H9 (cell line): ENCODE data around the gene KCTD5. TPM values are rescaled to one million over a fixed set of nuclear protein-coding genes. Genes with fewer than 3 reads are reported as not detected.
A peak's percentile ranks its signal among the peaks of the same experiment; 100 is the strongest.

Experiments
- DNase-seq: peaks from one replicate; pipeline ENCODE4 v3.0.0-alpha.2; 2017
- H2AFZ ChIP-seq: one replicate; pipeline ENCODE4 v1.6.1; 2013; ENCODE audit warnings: mild to moderate bottlenecking, low read length, control low read depth, moderate library complexity
- H2AK5ac ChIP-seq: 2 replicates; pipeline ENCODE4 v1.6.1; 2013; ENCODE audit warnings: low read length, control low read depth, mixed read lengths; ENCODE audit not compliant: insufficient read length
- H2BK120ac ChIP-seq: one replicate; pipeline ENCODE4 v1.6.1; 2013; ENCODE audit warnings: low read depth, mild to moderate bottlenecking, low read length, control low read depth, inconsistent platforms; ENCODE audit not compliant: poor library complexity, severe bottlenecking
- H2BK12ac ChIP-seq: 2 replicates; pipeline ENCODE4 v1.6.1; 2013; ENCODE audit warnings: low read length, control low read depth, mixed read lengths, low read depth; ENCODE audit not compliant: insufficient read length
- H2BK15ac ChIP-seq: 2 replicates; pipeline ENCODE4 v1.6.1; 2013; ENCODE audit warnings: low read depth, low read length, control low read depth
- H2BK20ac ChIP-seq: one replicate; pipeline ENCODE4 v1.6.1; 2013; ENCODE audit warnings: low read depth, mild to moderate bottlenecking, low read length, control low read depth, inconsistent platforms; ENCODE audit not compliant: poor library complexity, severe bottlenecking
- H2BK5ac ChIP-seq: 2 replicates; pipeline ENCODE4 v1.6.1; 2013; ENCODE audit warnings: low read length, control low read depth, mixed read lengths; ENCODE audit not compliant: insufficient read length
- H3K14ac ChIP-seq: 2 replicates; pipeline ENCODE4 v1.6.1; 2013; ENCODE audit warnings: low read length, control low read depth; ENCODE audit not compliant: insufficient read depth
- H3K18ac ChIP-seq: 2 replicates; pipeline ENCODE4 v1.6.1; 2013; ENCODE audit warnings: low read depth, mild to moderate bottlenecking, mixed read lengths, low read length, control low read depth; ENCODE audit not compliant: insufficient read length
- H3K23ac ChIP-seq: 2 replicates; pipeline ENCODE4 v1.6.1; 2013; ENCODE audit warnings: low read length, control low read depth, mixed read lengths, low read depth; ENCODE audit not compliant: insufficient read length
- H3K23me2 ChIP-seq: 2 replicates; pipeline ENCODE4 v1.6.1; 2013; ENCODE audit warnings: low read depth, mild to moderate bottlenecking, mixed read lengths, low read length, control low read depth; ENCODE audit not compliant: insufficient read length, poor library complexity, severe bottlenecking
- H3K27ac ChIP-seq: 2 replicates; pipeline ENCODE4 v1.5.1; 2013; ENCODE audit warnings: low read length, control low read depth, mixed read lengths, low read depth; ENCODE audit not compliant: insufficient read length
- H3K27me3 ChIP-seq: 2 replicates; pipeline ENCODE4 v1.6.1; 2013; ENCODE audit warnings: low read length, control low read depth, inconsistent platforms; ENCODE audit not compliant: insufficient read depth
- H3K4ac ChIP-seq: 2 replicates; pipeline ENCODE4 v1.6.1; 2013; ENCODE audit warnings: low read depth, mild to moderate bottlenecking, control low read depth, inconsistent platforms, low read length, moderate library complexity
- H3K4me1 ChIP-seq: 2 replicates; pipeline ENCODE4 v1.6.1; 2013; ENCODE audit warnings: low read length, control low read depth, inconsistent platforms; ENCODE audit not compliant: insufficient read depth
- H3K4me2 ChIP-seq: 2 replicates; pipeline ENCODE4 v1.6.1; 2013; ENCODE audit warnings: low read length, control low read depth, mixed read lengths; ENCODE audit not compliant: insufficient read length, insufficient read depth
- H3K56ac ChIP-seq: 2 replicates; pipeline ENCODE4 v1.6.1; 2013; ENCODE audit warnings: low read depth, mild to moderate bottlenecking, mixed read lengths, low read length, control low read depth; ENCODE audit not compliant: insufficient read length
- H3K79me1 ChIP-seq: 2 replicates; pipeline ENCODE4 v1.6.1; 2013; ENCODE audit warnings: low read depth, mild to moderate bottlenecking, moderate library complexity, low read length, control low read depth, inconsistent platforms; ENCODE audit not compliant: insufficient read depth, poor library complexity, severe bottlenecking
- H3K79me2 ChIP-seq: 2 replicates; pipeline ENCODE4 v1.6.1; 2013; ENCODE audit warnings: low read length, control low read depth, inconsistent platforms; ENCODE audit not compliant: insufficient read depth
- H3K9ac ChIP-seq: 2 replicates; pipeline ENCODE4 v1.6.1; 2013; ENCODE audit warnings: low read length, control low read depth, mixed read lengths; ENCODE audit not compliant: insufficient read length; ENCODE audit errors: extremely low read depth
- H3K9me3 ChIP-seq: one replicate; pipeline ENCODE4 v1.6.1; 2013; ENCODE audit warnings: low read depth, low read length, inconsistent platforms; ENCODE audit not compliant: control insufficient read depth
- H3T11ph ChIP-seq: one replicate; pipeline ENCODE4 v1.6.1; 2013; ENCODE audit warnings: mild to moderate bottlenecking, low read length, control low read depth, inconsistent platforms
- H4K20me1 ChIP-seq: one replicate; pipeline ENCODE4 v1.6.1; 2013; ENCODE audit not compliant: control insufficient read depth, insufficient read length, insufficient read depth
- H4K5ac ChIP-seq: 2 replicates; pipeline ENCODE4 v1.6.1; 2013; ENCODE audit warnings: low read depth, mild to moderate bottlenecking, mixed read lengths, low read length, control low read depth; ENCODE audit not compliant: insufficient read length
- H4K8ac ChIP-seq: replicated peaks from 2 replicates; pipeline ENCODE4 v1.6.1; 2013; ENCODE audit warnings: low read length, control low read depth, mixed read lengths, low read depth; ENCODE audit not compliant: insufficient read length
- H4K91ac ChIP-seq: 2 replicates; pipeline ENCODE4 v1.6.1; 2013; ENCODE audit warnings: low read depth, mild to moderate bottlenecking, moderate library complexity, mixed read lengths, low read length, control low read depth; ENCODE audit not compliant: insufficient read length
- H3K27ac Mint-ChIP-seq, 3 experiments: 2 replicates in 2 of 3; 3 replicates in 1 of 3; pipeline ENCODE4 v1.8.0; 2020 to 2021; ENCODE audit warnings: mixed read lengths in 3 of 3, mild to moderate bottlenecking in 1 of 3, moderate library complexity in 1 of 3
- H3K27me3 Mint-ChIP-seq: 2 replicates; pipeline ENCODE4 v1.8.0; 2021; ENCODE audit warnings: low read depth, mild to moderate bottlenecking, moderate library complexity, mixed read lengths
- H3K36me3 Mint-ChIP-seq, 3 experiments: 2 replicates in 2 of 3; 3 replicates in 1 of 3; pipeline ENCODE4 v1.8.0; 2020 to 2021; ENCODE audit warnings: low read depth in 3 of 3, mixed read lengths in 3 of 3; ENCODE audit not compliant: insufficient read depth in 1 of 3
- H3K4me1 Mint-ChIP-seq, 2 experiments: 2 replicates each; pipeline ENCODE4 v1.8.0; 2020; ENCODE audit warnings: mixed read lengths in 2 of 2
- H3K4me3 Mint-ChIP-seq, 2 experiments: 2 replicates in 1 of 2; 3 replicates in 1 of 2; pipeline ENCODE4 v1.8.0; 2020 to 2021; ENCODE audit warnings: mild to moderate bottlenecking in 2 of 2, mixed read lengths in 2 of 2, moderate library complexity in 1 of 2
- H3K9me3 Mint-ChIP-seq, 2 experiments: 2 replicates in 1 of 2; 3 replicates in 1 of 2; pipeline ENCODE4 v1.8.0; 2020; ENCODE audit warnings: mild to moderate bottlenecking in 2 of 2, mixed read lengths in 2 of 2, moderate library complexity in 1 of 2
- WGBS: extraction: QIAGEN DNeasy Blood & Tissue Kit; methylation state at CpG from one replicate; pipeline ENCODE4 v1.1.7; 2013; ENCODE audit warnings: missing lambda C conversion rate, low lambda C conversion rate, mixed read lengths; ENCODE audit not compliant: insufficient read length; ENCODE audit errors: extremely low coverage; 5-methylcytosine and 5-hydroxymethylcytosine counted together
- total RNA-seq: library from RNA; stranded (reverse); gene quantifications from 2 replicates; pipeline ENCODE4 v1.2.1, GENCODE V29; 2021
- TF ChIP-seq, protein P1 (sequence below): fragments of 200-600 bp; sonication (generic); conservative IDR thresholded peaks from 3 replicates; pipeline ENCODE4 v1.8.0; 2021; ENCODE audit warnings: antibody characterized with exemption, mild to moderate bottlenecking

KCTD5 gene
- total RNA-seq, 1 experiment from 2014 or later, result 39.9 TPM

DNA sequence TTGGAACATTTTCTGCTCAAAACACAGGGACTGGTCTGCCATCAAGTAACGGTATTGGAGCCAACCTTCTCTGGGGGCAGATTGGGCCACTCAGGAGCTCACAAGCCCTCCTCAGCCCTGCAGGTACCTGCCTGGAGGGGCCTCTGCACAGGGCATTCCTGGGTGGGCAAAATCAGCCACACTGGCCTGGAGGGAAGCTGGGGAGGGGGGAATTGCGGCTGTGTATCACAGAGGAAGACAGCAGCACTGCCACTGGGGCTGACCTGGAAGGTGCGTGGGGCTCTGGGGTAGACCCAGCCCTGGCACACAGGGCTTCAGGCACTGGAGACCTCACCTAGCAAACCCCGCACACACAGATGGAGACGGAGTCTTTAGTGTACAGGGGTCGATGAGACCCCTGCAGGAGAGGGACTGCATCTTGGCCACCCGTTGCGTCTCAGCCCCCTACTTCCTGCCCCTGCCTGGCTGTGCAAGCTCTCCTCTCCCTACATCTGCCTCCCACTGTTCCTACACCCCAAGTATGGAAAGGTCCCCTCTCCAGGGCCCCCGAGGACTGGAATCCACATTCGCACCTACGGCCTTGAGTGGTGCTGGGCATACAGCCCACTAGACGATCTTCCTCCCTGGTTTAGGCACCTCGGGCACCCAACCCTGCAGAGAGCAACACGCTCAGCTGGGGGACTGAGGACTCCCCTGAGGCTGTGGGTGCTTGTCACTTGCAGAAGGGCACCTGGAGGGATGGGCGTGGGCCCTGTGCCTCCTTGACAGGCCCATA is 63.0 kb downstream of the KCTD5 start:
- H3K9me3 Mint-ChIP-seq, result no peaks in the 10 kb centered on the region
- no peaks in the 10 kb centered on the region; the same call in 1 of the 2 replicates for H3K27me3 Mint-ChIP-seq
- no peaks in the 10 kb centered on the region for H3K23me2 ChIP-seq

More for the DNA sequence above, 63.0 kb downstream of the KCTD5 start:
- Histone ChIP-seq H3K79me1 (no peaks in the 10 kb centered on the region), H2BK12ac (no peak overlapping the region), H3K79me2 (no peaks in the 10 kb centered on the region), H3K18ac (no peak overlapping the region), H4K8ac (no peak overlapping the region), H2AFZ (no peak overlapping the region), H3K9ac (no peak overlapping the region), H3K9me3 (no peaks in the 10 kb centered on the region), H2BK120ac (no peak overlapping the region), H4K20me1 (no peaks in the 10 kb centered on the region), H2BK20ac (no peak overlapping the region), H2AK5ac (no peak overlapping the region), H4K5ac (no peak overlapping the region), H3K27ac (no peak overlapping the region), H3K4ac (no peak overlapping the region), H3K23ac (no peak overlapping the region), H3K27me3 (no peaks in the 10 kb centered on the region), H3K4me1 (no peaks in the 10 kb centered on the region), H2BK5ac (no peak overlapping the region), H2BK15ac (no peak overlapping the region), H3K4me2 (no peak overlapping the region), H4K91ac (no peak overlapping the region), H3K56ac (no peak overlapping the region), H3T11ph (no peak overlapping the region), H3K14ac (no peak overlapping the region)
- DNase-seq, result no peak
- Mint-ChIP-seq H3K4me3 (no peak overlapping the region), H3K4me1 (peaks cover 4 to 5% of the 10 kb centered on the region in 2 experiments; a peak in 2 of 4 replicates), H3K27ac (0 out of 7 replicates have a peak overlapping the region, but pooled peaks of 1 of the 3 experiments have one; percentile 49), H3K36me3 (peaks cover 9 to 12% (median 10%) of the 10 kb centered on the region in 3 experiments; a peak in 6 of 7 replicates)
- WGBS, result no CpG with 5 or more reads among the region's 15 CpGs
- TF ChIP-seq, protein P1, sequence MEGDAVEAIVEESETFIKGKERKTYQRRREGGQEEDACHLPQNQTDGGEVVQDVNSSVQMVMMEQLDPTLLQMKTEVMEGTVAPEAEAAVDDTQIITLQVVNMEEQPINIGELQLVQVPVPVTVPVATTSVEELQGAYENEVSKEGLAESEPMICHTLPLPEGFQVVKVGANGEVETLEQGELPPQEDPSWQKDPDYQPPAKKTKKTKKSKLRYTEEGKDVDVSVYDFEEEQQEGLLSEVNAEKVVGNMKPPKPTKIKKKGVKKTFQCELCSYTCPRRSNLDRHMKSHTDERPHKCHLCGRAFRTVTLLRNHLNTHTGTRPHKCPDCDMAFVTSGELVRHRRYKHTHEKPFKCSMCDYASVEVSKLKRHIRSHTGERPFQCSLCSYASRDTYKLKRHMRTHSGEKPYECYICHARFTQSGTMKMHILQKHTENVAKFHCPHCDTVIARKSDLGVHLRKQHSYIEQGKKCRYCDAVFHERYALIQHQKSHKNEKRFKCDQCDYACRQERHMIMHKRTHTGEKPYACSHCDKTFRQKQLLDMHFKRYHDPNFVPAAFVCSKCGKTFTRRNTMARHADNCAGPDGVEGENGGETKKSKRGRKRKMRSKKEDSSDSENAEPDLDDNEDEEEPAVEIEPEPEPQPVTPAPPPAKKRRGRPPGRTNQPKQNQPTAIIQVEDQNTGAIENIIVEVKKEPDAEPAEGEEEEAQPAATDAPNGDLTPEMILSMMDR, result no peak
